Mucosa of stomach (tissue), 1 donor: Measurements from ENCODE around the gene FHL2.
"Not testable (repeated sequence)": the region's sequence is repeated elsewhere in the genome, so short reads cannot be mapped to it uniquely, and the experiment has no call there.

Experiments used
- H3K27me3 ChIP-seq: one replicate; pipeline ENCODE4 v1.7.0; 2013; ENCODE audit warnings: mild to moderate bottlenecking, low read length; ENCODE audit not compliant: control insufficient read depth, insufficient read depth
- H3K36me3 ChIP-seq: one replicate; pipeline ENCODE4 v1.7.0; 2013; ENCODE audit warnings: low read length; ENCODE audit not compliant: control insufficient read depth, insufficient read depth
- H3K4me1 ChIP-seq: one replicate; pipeline ENCODE4 v1.7.0; 2013; ENCODE audit warnings: mild to moderate bottlenecking, low read length; ENCODE audit not compliant: control insufficient read depth, insufficient read depth
- H3K4me3 ChIP-seq: one replicate; pipeline ENCODE4 v1.7.0; 2013; ENCODE audit warnings: low read length
- H3K9ac ChIP-seq: one replicate; pipeline ENCODE4 v1.7.0; 2013; ENCODE audit warnings: mild to moderate bottlenecking, low read length, moderate library complexity
- H3K9me3 ChIP-seq: one replicate; pipeline ENCODE4 v1.7.0; 2013; ENCODE audit warnings: mild to moderate bottlenecking, low read length, moderate library complexity; ENCODE audit not compliant: control insufficient read depth
- donor health status: Pancreatic carcinoma.

Gene FHL2

DNA sequence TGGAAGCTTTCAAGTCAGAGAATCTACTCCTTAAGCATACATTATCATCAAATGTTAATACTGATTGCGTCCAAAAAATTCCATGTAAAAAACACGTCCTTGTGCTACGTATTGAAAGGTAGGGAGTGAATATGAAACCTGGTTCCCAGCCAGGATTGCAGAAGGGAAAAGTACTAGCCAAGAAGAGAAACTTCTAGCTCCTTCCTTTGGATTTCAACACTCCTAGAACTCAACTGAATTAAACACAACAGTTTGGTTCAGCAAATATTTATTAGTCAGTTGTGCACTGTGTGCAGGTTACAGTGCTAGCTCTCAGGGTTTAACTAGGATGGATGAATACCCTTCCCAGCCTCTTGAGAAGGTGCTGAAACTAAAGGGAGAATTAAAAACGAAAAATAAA lies 33.9 kb upstream of the FHL2 start:
- H3K4me3 ChIP-seq = no peak overlapping the region
- H3K27me3 ChIP-seq = no peaks in the 10 kb centered on the region
- no peak overlapping the region for H3K9ac ChIP-seq
- no peaks in the 10 kb centered on the region for H3K36me3 ChIP-seq
- H3K4me1 ChIP-seq = peaks cover 29% of the 10 kb centered on the region
- no peaks in the 10 kb centered on the region for H3K9me3 ChIP-seq

DNA sequence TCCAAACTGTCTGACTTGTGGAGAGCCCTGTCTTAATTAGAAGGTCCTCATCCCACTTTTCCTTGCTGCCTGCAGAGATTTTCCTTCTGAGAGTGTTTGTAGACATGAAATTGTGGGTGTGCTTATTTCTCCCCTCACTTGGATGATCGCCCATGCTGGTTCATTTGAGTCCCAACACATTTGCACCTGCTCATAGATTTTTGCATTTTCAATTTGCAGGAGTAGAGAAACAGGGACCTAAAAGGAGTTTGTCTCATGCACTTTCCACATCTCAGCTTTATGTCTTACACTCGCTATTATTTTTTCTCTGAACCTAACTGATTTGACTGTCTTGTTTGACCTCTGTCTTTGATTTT lies 33.2 kb upstream of the FHL2 start:
- no peaks in the 10 kb centered on the region for H3K27me3 ChIP-seq
- H3K9me3 ChIP-seq = no peaks in the 10 kb centered on the region
- no peaks in the 10 kb centered on the region for H3K36me3 ChIP-seq
- no peak overlapping the region for H3K9ac ChIP-seq
- no peak overlapping the region for H3K4me3 ChIP-seq
- H3K4me1 ChIP-seq = peaks cover 34% of the 10 kb centered on the region

- Histone ChIP-seq H3K36me3 (no peaks in the 10 kb centered on the region), H3K27me3 (no peaks in the 10 kb centered on the region), H3K4me3 (no peak overlapping the region), H3K4me1 (peaks cover 39% of the 10 kb centered on the region), H3K9me3 (no peaks in the 10 kb centered on the region), H3K9ac (no peak overlapping the region)
These were observed 32.7 kb upstream of the FHL2 start for GRCh38 chr2:105431367-105432043.

- Histone ChIP-seq H3K9me3 (no peaks in the 10 kb centered on the region), H3K4me3 (no peak overlapping the region), H3K4me1 (peaks cover 39% of the 10 kb centered on the region), H3K36me3 (no peaks in the 10 kb centered on the region), H3K9ac (no peak overlapping the region), H3K27me3 (no peaks in the 10 kb centered on the region)
These were observed 29.7 kb upstream of the FHL2 start for GRCh38 chr2:105428387-105429018.

- H3K9me3 ChIP-seq = no peaks in the 10 kb centered on the region
- H3K9ac ChIP-seq = no peak overlapping the region
- H3K36me3 ChIP-seq = no peaks in the 10 kb centered on the region
- peaks cover 29% of the 10 kb centered on the region for H3K4me1 ChIP-seq
- no peak overlapping the region for H3K4me3 ChIP-seq
- H3K27me3 ChIP-seq = no peaks in the 10 kb centered on the region
These were observed 28.6 kb upstream of the FHL2 start for GRCh38 chr2:105427485-105427884.

GRCh38 chr2:105426626-105427292 lies 27.9 kb upstream of the FHL2 start:
- Histone ChIP-seq H3K4me1 (peaks cover 23% of the 10 kb centered on the region), H3K4me3 (no peak overlapping the region), H3K27me3 (no peaks in the 10 kb centered on the region), H3K9me3 (no peaks in the 10 kb centered on the region), H3K9ac (no peak overlapping the region), H3K36me3 (no peaks in the 10 kb centered on the region)

DNA sequence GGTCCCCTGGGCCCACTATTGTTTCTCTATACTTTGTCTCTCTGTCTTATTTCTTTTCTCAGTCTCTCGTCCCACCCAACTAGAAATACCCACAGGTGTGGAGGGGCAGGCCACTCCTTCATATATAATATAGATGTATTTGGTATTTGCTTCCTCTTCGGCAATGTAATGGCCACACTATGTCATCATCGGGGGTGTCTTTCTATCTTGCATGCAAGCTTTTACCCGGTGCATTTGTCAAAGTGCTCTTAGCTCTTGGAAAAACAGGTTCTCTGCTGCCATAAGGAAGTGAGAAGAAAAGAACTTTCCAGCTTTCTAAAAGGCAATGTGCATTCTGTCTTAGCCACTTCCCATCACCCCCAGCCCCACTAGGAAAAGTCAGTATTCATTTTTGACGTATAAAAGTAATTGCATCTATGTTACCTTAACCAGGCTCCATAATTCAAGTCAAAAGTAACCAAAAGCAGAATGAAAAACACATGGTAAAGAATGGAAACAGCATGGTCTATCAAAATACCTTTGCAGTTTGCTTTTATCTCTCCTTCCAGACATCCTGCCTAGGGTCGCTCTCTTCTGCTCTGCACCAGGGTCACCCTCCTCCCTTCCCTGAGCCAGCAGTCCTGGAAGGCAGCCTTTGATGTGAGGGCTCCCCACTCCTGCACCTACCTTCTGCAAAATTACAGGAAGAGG lies 27.2 kb upstream of the FHL2 start:
- peaks cover 18% of the 10 kb centered on the region for H3K4me1 ChIP-seq
- no peaks in the 10 kb centered on the region for H3K27me3 ChIP-seq
- no peak overlapping the region for H3K9ac ChIP-seq
- H3K4me3 ChIP-seq = no peak overlapping the region
- no peaks in the 10 kb centered on the region for H3K36me3 ChIP-seq
- H3K9me3 ChIP-seq = no peaks in the 10 kb centered on the region

DNA sequence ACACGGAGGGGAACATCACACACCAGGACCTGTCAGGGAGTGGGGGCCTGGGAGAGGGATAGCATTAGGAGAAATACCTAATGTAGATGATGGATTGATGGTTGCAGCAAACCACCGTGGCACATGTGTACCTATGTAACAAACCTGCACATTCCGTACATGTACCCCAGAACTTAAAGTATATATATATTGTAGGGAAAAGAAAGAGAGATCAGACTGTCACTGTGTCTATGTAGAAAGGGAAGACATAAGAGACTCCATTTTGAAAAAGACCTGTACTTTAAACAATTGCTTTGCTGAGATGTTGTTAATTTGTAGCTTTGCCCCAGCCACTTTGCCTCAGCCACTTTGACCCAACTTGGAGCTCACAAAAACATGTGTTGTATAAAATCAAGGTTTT lies 26.0 kb upstream of the FHL2 start:
- peaks cover 18% of the 10 kb centered on the region for H3K4me1 ChIP-seq
- not testable (repeated sequence) for H3K36me3 ChIP-seq, H3K9me3 ChIP-seq, H3K27me3 ChIP-seq, H3K4me3 ChIP-seq, H3K9ac ChIP-seq

GRCh38 chr2:105422801-105423200 lies 23.9 kb upstream of the FHL2 start:
- no peaks in the 10 kb centered on the region for H3K27me3 ChIP-seq
- peaks cover 21% of the 10 kb centered on the region for H3K4me1 ChIP-seq

GRCh38 chr2:105421053-105421452 lies 22.2 kb upstream of the FHL2 start:
- H3K4me1 ChIP-seq = peaks cover 4% of the 10 kb centered on the region
- H3K27me3 ChIP-seq = no peaks in the 10 kb centered on the region
- H3K4me3 ChIP-seq = no peak overlapping the region

More at GRCh38 chr2:105422801-105423200, 23.9 kb upstream of the FHL2 start:
- Histone ChIP-seq H3K4me3 (no peak overlapping the region), H3K9me3 (no peaks in the 10 kb centered on the region), H3K9ac (no peak overlapping the region), H3K36me3 (no peaks in the 10 kb centered on the region)

GRCh38 chr2:105418522-105418921 lies 19.7 kb upstream of the FHL2 start:
- Histone ChIP-seq H3K9ac (no peak overlapping the region), H3K4me1 (peaks cover 4% of the 10 kb centered on the region), H3K9me3 (no peaks in the 10 kb centered on the region), H3K36me3 (no peaks in the 10 kb centered on the region), H3K4me3 (no peak overlapping the region), H3K27me3 (no peaks in the 10 kb centered on the region)

More at GRCh38 chr2:105421053-105421452, 22.2 kb upstream of the FHL2 start:
- Histone ChIP-seq H3K36me3 (no peaks in the 10 kb centered on the region), H3K9ac (no peak overlapping the region), H3K9me3 (no peaks in the 10 kb centered on the region)

DNA sequence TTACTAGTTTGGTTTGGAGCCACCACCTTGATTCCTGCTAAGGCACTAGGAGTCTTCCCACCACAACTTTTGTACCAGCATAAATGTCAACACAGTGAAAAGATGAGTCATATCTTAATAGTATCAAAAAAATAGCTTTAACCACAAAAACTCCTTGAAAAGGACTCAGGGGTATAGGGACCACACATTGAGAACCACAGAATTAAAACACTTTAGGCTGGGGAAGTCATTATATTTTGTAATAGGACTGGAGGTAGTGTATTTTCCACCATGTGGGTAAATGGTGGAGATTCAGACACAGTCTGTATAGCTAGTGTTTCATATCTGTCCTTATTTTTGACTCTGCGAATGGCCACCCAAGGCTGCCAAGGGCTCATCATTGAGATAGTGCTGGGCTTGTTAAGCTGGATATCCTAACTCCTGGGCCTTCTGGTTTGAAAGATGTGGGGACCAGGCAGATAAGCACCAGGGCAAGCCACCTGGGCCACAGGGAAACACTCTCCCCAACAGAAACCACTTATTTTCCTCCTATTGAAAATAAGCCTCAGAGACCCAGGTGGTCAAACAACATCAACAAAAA lies 19.1 kb upstream of the FHL2 start:
- no peak overlapping the region for H3K4me3 ChIP-seq
- no peaks in the 10 kb centered on the region for H3K36me3 ChIP-seq
- H3K9ac ChIP-seq = no peak overlapping the region
- peaks cover 6% of the 10 kb centered on the region for H3K4me1 ChIP-seq
- no peaks in the 10 kb centered on the region for H3K9me3 ChIP-seq
- no peaks in the 10 kb centered on the region for H3K27me3 ChIP-seq
